Chondrocyte (in vitro differentiated cells): ENCODE data around the gene HSPG2. TPM values are rescaled to one million over a fixed set of nuclear protein-coding genes. Genes with fewer than 3 reads are reported as not detected.

Experiments used
- DNase-seq: peaks from one replicate; pipeline ENCODE4 v3.0.0; 2021; ENCODE audit warnings: mixed read lengths, low spot score
- H3K27ac Mint-ChIP-seq: one replicate; pipeline ENCODE4 v1.8.0; 2021; ENCODE audit warnings: mild to moderate bottlenecking, moderate library complexity, mixed read lengths; ENCODE audit not compliant: unreplicated experiment
- H3K27me3 Mint-ChIP-seq: 2 replicates; pipeline ENCODE4 v1.8.0; 2021; ENCODE audit warnings: low read depth, mixed read lengths
- H3K36me3 Mint-ChIP-seq: 2 replicates; pipeline ENCODE4 v1.8.0; 2021; ENCODE audit warnings: low read depth, mixed read lengths
- H3K4me1 Mint-ChIP-seq: 2 replicates; pipeline ENCODE4 v1.8.0; 2021; ENCODE audit warnings: low read depth, mild to moderate bottlenecking, mixed read lengths
- H3K4me3 Mint-ChIP-seq: one replicate; pipeline ENCODE4 v1.8.0; 2021; ENCODE audit warnings: mild to moderate bottlenecking, moderate library complexity, mixed read lengths; ENCODE audit not compliant: unreplicated experiment
- H3K9me3 Mint-ChIP-seq: 2 replicates; pipeline ENCODE4 v1.8.0; 2021; ENCODE audit warnings: low read depth, mixed read lengths
- total RNA-seq: library from RNA; stranded (reverse); gene quantifications from 3 replicates; pipeline ENCODE4 v1.2.1, GENCODE V29; 2021
- TF ChIP-seq, protein P1 (sequence below): fragments of 200-600 bp; sonication (generic); IDR thresholded peaks from 2 replicates; pipeline ENCODE4 v1.5.0; 2021; ENCODE audit warnings: antibody characterized with exemption, mild to moderate bottlenecking, moderate library complexity

Gene HSPG2
- total RNA-seq, 1 donor from 2014 or later, result 481 TPM

DNA sequence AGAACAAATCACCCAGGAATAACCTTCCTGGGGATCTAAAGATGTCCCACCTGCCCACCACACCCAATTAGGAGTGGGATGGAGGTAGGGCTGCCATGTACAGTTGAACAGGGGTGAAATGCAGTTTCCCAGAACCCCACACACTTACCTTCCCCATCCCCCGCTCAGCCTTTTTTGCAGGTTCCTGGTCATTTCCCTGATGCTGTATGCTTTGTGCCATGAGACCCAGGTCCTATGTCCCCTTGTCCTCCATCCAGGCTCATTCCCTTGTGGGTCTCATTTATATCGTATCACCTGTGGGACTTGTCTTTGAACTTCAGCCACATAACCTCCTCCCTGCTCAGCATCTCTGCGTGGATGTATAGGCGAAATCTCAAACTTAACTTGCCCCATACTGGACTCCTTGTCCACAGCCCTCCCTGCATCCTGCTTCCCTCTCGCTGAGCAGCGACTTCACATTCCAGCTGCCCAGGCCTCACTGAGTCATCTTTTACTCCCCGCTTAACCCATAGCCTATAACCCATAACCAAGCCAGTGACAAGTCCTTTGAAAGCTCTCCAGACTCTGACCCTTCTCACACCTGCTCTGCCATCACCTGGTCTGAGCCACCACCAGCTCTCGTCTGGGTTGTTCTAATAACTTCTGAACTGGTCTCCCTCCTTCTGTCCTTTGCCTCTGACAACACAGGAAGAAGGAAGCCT is 120.4 kb downstream of the HSPG2 start:
- TF ChIP-seq, protein P1, sequence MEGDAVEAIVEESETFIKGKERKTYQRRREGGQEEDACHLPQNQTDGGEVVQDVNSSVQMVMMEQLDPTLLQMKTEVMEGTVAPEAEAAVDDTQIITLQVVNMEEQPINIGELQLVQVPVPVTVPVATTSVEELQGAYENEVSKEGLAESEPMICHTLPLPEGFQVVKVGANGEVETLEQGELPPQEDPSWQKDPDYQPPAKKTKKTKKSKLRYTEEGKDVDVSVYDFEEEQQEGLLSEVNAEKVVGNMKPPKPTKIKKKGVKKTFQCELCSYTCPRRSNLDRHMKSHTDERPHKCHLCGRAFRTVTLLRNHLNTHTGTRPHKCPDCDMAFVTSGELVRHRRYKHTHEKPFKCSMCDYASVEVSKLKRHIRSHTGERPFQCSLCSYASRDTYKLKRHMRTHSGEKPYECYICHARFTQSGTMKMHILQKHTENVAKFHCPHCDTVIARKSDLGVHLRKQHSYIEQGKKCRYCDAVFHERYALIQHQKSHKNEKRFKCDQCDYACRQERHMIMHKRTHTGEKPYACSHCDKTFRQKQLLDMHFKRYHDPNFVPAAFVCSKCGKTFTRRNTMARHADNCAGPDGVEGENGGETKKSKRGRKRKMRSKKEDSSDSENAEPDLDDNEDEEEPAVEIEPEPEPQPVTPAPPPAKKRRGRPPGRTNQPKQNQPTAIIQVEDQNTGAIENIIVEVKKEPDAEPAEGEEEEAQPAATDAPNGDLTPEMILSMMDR, result no peak
- H3K9me3 Mint-ChIP-seq, result peaks cover 3% of the 10 kb centered on the region
- no peak for DNase-seq
- peaks cover 3% of the 10 kb centered on the region for H3K27me3 Mint-ChIP-seq
- no peak overlapping the region for H3K4me3 Mint-ChIP-seq
- H3K36me3 Mint-ChIP-seq, result peaks cover 19% of the 10 kb centered on the region
- H3K4me1 Mint-ChIP-seq, result peaks cover 11% of the 10 kb centered on the region
- H3K27ac Mint-ChIP-seq, result no peak overlapping the region

DNA sequence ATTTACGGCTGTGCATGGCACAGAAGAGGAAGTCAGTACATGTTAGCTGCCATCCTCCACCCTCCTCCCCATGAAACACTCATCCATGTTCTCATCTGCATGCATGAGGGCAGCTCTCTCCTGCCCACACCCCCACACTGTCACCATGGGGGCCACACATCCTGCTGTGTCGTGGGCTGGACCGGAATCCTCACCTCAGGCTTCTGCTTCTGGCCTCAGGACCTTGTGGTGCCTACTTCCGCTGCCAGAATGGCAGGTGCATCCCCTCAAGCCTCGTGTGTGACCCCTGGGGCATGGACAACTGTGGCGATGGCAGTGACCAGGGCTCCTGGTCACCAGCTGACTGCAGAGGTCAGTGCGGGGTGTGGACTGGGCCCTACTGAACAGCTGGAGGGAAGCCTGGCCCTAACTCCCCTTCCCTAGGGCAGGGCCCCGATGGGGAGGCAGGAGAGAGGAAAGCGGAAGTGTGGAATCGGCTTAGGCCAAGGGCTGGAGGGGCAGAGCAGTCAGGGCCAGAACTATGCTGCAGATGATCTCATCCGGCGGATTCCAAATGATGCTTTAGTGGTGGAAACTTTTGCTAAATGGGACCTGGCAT is 121.3 kb downstream of the HSPG2 start:
- Mint-ChIP-seq H3K36me3 (peaks cover 16% of the 10 kb centered on the region), H3K27me3 (peaks cover 3% of the 10 kb centered on the region), H3K4me1 (peaks cover 11% of the 10 kb centered on the region), H3K9me3 (peaks cover 3% of the 10 kb centered on the region), H3K4me3 (no peak overlapping the region), H3K27ac (no peak overlapping the region)
- DNase-seq, result no peak
- TF ChIP-seq, protein P1, result no peak

DNA sequence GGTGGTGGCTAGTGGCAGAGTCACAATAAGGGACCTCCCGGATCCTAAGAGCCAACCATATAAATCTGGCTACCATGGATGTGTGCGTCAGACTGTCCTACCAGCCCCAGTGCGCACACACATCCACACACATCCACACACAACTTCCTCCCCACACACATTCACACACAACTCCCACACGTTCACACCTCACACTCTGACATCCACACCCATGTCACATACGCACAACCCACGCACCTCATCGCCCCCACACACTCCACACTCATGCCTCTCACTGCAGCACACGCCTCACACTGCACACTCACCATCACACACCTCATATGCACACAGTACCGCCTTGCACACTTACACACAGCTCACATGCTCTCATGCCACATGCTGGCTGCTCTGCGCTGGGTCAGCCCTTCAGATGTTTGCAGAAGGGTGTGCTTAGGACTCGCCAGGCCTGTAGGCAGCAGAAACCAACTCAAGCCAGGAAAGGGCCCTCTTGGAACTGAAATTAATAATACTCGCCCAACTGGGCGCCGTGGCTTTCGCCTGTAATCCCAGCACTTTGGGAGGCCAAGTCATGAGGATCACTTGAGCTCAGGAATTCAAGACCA is 122.0 kb downstream of the HSPG2 start:
- Mint-ChIP-seq H3K4me1 (peaks cover 11% of the 10 kb centered on the region), H3K4me3 (no peak overlapping the region), H3K9me3 (peaks cover 3% of the 10 kb centered on the region), H3K27ac (peak overlapping the region; percentile 22), H3K27me3 (peaks cover 3% of the 10 kb centered on the region), H3K36me3 (peaks cover 12% of the 10 kb centered on the region)
- TF ChIP-seq, protein P1, result no peak
- DNase-seq, result no peak

DNA sequence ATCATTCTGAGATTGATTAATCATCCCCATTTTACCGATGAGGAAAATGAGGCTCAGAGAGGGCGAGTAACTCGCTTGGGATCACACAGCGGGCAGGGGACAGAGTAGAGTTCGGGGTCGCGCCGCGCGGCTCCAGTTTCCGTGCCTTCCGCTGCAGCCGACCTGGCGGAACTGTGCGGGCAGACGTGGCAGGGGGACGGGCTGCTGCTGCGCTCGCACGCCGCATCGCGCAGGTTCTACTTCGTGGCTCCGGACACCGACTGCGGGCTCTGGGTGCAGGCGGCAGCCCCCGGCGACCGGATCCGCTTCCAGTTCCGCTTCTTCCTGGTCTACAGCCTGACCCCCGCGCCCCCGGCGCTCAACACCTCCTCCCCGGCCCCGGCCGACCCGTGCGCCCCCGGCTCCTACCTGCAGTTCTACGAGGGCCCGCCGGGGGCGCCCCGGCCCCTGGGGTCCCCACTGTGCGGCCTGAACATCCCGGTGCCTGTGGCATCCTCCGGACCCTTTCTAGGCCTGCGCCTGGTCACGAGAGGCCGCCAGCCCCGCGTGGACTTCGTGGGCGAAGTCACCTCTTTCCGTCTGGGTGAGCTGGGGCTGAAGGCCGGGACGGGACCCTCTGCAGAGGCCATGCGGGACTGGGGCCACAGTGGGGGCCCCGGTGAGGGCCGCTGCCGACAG is 122.7 kb downstream of the HSPG2 start:
- TF ChIP-seq, protein P1, result peak; percentile 69
- H3K27me3 Mint-ChIP-seq, result peaks cover 3% of the 10 kb centered on the region
- DNase-seq, result no peak
- no peak overlapping the region for H3K4me3 Mint-ChIP-seq
- H3K36me3 Mint-ChIP-seq, result peaks cover 7% of the 10 kb centered on the region
- no peaks in the 10 kb centered on the region for H3K9me3 Mint-ChIP-seq
- H3K4me1 Mint-ChIP-seq, result peaks cover 11% of the 10 kb centered on the region
- H3K27ac Mint-ChIP-seq, result no peak overlapping the region

DNA sequence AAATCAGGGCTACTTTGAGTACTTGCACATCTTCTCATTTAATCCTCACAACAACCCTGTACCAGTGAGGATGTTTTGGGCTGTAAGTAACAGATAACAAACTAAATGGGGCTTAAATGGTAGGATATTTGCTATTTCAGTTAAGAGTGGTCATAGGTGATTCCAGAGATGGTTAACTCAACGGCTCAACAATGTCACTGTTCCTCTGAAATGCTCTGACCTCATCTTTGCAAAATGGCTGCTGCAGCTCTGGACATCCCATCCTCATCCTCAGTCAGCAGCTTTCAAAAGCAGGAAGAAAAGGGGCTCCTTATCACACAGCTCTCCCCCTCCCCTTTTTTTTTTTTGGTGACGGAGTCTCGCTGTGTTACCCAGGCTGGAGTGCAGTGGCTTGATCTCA is 123.6 kb downstream of the HSPG2 start:
- DNase-seq, result no peak
- H3K4me1 Mint-ChIP-seq, result peaks cover 11% of the 10 kb centered on the region
- H3K27me3 Mint-ChIP-seq, result peaks cover 3% of the 10 kb centered on the region
- peaks cover 6% of the 10 kb centered on the region for H3K36me3 Mint-ChIP-seq
- H3K9me3 Mint-ChIP-seq, result no peaks in the 10 kb centered on the region
- TF ChIP-seq, protein P1, result no peak
- no peak overlapping the region for H3K4me3 Mint-ChIP-seq
- H3K27ac Mint-ChIP-seq, result no peak overlapping the region
